Measurements from ENCODE around the gene LPAR5. TPM values are rescaled to one million over a fixed set of nuclear protein-coding genes. Genes with fewer than 3 reads are reported as not detected.
A peak's percentile ranks its signal among the peaks of the same experiment; 100 is the strongest.

The LPAR5 gene
- total and polyA plus RNA-seq, 7 donors, result 0.27 to 16.5 (median 1.5) TPM

DNA sequence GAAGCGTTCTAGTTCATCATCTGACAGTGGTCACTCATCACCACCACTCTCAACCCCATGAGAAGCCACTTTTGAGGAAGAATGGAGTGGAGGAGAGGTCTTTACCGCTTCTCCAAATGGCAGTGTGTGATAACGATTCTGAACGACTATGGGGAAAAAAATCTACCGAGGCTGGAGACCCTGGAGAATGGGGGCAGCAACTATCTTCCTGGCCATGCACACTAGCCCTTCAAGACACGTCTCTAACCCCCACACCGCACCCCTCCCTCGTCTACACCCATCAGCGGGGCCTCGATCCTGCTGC lies 26.8 kb upstream of the LPAR5 start:
- WGBS, 2 donors, result 1 to 2% methylated on average over 10 of the region's 10 CpGs
- peak overlapping the region; percentile 78 to 83 (median 80) for H3K27ac ChIP-seq

DNA sequence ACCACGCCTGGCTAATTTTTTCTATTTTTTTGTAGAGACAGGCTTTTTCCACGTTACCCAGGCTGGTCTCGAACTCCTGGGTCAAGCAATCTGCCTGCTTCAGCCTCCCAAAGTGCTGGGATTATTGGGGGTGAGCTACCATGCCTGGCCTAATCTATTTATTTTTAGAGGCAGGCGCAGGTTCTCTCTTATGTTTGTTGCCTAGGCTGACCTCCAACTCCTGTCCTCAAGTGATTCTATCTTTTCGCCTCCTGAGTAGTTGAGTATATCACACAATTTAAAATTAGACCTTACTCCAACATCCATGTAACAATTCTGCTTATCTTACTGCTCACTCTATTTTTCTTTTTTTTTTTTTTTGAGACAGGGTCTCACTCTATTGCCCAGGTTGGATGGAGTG lies 18.2 kb upstream of the LPAR5 start:
- H3K36me3 ChIP-seq, result peaks cover 13 to 89% (median 41%) of the 10 kb centered on the region in 4 donors
- no peaks in the 10 kb centered on the region for H3K9me3 ChIP-seq
- H3K27me3 ChIP-seq, result no peaks in the 10 kb centered on the region
- no peak overlapping the region for H3K27ac ChIP-seq
- DNase-seq, result no peak
- no peaks in the 10 kb centered on the region for H3K4me1 ChIP-seq
- intact Hi-C loops (cut with DNase I), result no loop called here
- 95% methylated on average over 5 of the region's 5 CpGs for WGBS, 2 donors
- TF ChIP-seq, protein P1, sequence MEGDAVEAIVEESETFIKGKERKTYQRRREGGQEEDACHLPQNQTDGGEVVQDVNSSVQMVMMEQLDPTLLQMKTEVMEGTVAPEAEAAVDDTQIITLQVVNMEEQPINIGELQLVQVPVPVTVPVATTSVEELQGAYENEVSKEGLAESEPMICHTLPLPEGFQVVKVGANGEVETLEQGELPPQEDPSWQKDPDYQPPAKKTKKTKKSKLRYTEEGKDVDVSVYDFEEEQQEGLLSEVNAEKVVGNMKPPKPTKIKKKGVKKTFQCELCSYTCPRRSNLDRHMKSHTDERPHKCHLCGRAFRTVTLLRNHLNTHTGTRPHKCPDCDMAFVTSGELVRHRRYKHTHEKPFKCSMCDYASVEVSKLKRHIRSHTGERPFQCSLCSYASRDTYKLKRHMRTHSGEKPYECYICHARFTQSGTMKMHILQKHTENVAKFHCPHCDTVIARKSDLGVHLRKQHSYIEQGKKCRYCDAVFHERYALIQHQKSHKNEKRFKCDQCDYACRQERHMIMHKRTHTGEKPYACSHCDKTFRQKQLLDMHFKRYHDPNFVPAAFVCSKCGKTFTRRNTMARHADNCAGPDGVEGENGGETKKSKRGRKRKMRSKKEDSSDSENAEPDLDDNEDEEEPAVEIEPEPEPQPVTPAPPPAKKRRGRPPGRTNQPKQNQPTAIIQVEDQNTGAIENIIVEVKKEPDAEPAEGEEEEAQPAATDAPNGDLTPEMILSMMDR (IDR thresholded peaks at IDR 0.05), result no peak
- TF ChIP-seq POLR2A (IDR thresholded peaks at IDR 0.05), result no peak
- TF ChIP-seq POLR2AphosphoS5 (IDR thresholded peaks at IDR 0.05), result no peak
- TF ChIP-seq EP300 (IDR thresholded peaks at IDR 0.05), result no peak
- H3K4me3 ChIP-seq, result no peak overlapping the region

More for the DNA sequence above, 26.8 kb upstream of the LPAR5 start:
- H3K36me3 ChIP-seq, result peaks cover 0 to 18% (median 7%) of the 10 kb centered on the region in 4 donors
- H3K27me3 ChIP-seq, result no peaks in the 10 kb centered on the region
- no peak for DNase-seq
- H3K4me1 ChIP-seq, result peaks cover 0 to 14% (median 11%) of the 10 kb centered on the region in 4 donors
- H3K9me3 ChIP-seq, result no peaks in the 10 kb centered on the region
- H3K4me3 ChIP-seq, result peak overlapping the region; percentile 58 to 79 (median 70)
- TF ChIP-seq POLR2AphosphoS5 (IDR thresholded peaks at IDR 0.05) (no peak), EP300 (IDR thresholded peaks at IDR 0.05) (no peak), POLR2A (IDR thresholded peaks at IDR 0.05) (no peak)
- TF ChIP-seq, protein P1 (IDR thresholded peaks at IDR 0.05), result no peak
- intact Hi-C loops (cut with DNase I), result loop anchor here (2.0 to 5.0 kb wide), 2 partner anchors 56 to 60 kb away; partner anchors contain the start of genes CHD4 and COPS7A

DNA sequence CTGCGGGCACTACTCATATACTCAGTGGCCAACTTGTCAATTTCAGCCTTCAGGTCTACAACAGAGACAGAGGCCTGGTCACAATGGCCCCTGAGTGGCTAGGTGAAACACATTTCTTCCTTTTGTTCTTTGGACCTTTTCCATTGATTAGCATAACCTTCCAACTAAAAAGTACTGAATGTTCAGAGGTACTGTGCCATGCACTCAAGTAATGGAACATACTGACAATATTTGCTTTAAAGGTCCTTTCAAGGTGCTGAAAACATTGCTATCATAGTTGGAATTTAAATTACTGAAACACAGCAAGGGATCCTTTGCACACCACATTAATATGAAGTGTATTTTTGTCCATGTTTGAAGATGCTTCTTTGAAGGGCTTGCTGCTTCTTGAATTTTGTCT lies 17.6 kb upstream of the LPAR5 start:
- Histone ChIP-seq H3K27ac (no peak overlapping the region), H3K9me3 (no peaks in the 10 kb centered on the region), H3K36me3 (peaks cover 13 to 88% (median 41%) of the 10 kb centered on the region in 4 donors), H3K4me3 (no peak overlapping the region), H3K27me3 (no peaks in the 10 kb centered on the region), H3K4me1 (no peaks in the 10 kb centered on the region)
- intact Hi-C loops (cut with DNase I), result no loop called here
- 96 to 98% methylated on average over 1 of the region's 1 CpG for WGBS, 2 donors
- TF ChIP-seq, protein P1 (IDR thresholded peaks at IDR 0.05), result no peak
- TF ChIP-seq EP300 (IDR thresholded peaks at IDR 0.05) (no peak), POLR2A (IDR thresholded peaks at IDR 0.05) (no peak), POLR2AphosphoS5 (IDR thresholded peaks at IDR 0.05) (no peak)
- DNase-seq, result no peak

DNA sequence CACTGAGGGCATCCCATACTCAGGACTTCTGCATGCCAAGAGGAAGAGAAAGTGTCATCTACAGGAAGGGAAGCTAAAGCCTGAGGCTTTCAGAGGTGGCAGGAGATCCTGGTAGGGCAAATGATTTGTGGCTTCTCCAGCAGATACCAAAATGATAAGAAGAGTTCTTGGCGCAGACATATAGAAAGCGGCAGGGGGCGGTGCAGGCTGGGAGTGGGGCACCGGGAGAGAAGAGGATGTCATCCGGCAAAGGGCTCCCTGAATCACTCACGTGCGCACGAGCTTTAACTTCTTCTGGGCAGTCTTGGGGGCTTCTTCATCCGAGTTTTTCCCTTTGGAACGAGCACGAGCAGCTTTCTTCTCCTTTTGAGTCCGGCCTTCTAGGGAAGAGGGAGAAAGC lies 16.6 kb upstream of the LPAR5 start:
- Histone ChIP-seq H3K4me1 (peaks cover 0 to 5% (median 0%) of the 10 kb centered on the region in 4 donors), H3K4me3 (no peak overlapping the region), H3K27me3 (no peaks in the 10 kb centered on the region), H3K9me3 (no peaks in the 10 kb centered on the region), H3K36me3 (peaks cover 13 to 82% (median 40%) of the 10 kb centered on the region in 4 donors), H3K27ac (no peak overlapping the region)
- WGBS, 2 donors, result 93 to 95% methylated on average over 12 of the region's 12 CpGs
- no peak for TF ChIP-seq POLR2A (IDR thresholded peaks at IDR 0.05)
- TF ChIP-seq, protein P1 (IDR thresholded peaks at IDR 0.05), result no peak
- TF ChIP-seq POLR2AphosphoS5 (IDR thresholded peaks at IDR 0.05), result no peak
- DNase-seq, result no peak
- intact Hi-C loops (cut with DNase I), result no loop called here

DNA sequence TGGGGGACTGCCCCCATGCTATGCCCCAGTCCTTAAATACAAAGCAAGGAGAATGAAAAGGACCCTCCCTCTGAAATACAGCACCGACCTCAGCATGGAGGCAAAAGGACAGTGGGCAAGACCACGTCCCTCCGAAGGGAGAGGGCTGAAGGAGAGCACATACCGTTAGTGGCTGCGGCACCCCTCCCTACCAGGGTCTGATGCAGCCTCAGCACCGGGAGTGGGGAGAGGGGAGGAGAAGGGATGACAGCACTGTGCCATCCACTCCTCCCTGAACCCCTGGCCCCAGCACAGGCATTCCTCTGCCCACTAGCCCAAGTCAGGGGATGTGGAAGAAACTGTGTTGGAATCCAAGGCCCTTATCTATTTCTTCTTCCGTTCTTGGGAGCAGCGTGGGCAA lies 15.1 kb upstream of the LPAR5 start:
- intact Hi-C loops (cut with DNase I), result no loop called here
- DNase-seq, result no peak
- WGBS, 2 donors, result 91 to 92% methylated on average over 8 of the region's 8 CpGs
- Histone ChIP-seq H3K27me3 (no peaks in the 10 kb centered on the region), H3K36me3 (peaks cover 13 to 66% (median 32%) of the 10 kb centered on the region in 4 donors), H3K27ac (no peak overlapping the region), H3K9me3 (no peaks in the 10 kb centered on the region), H3K4me3 (no peak overlapping the region), H3K4me1 (peaks cover 0 to 14% (median 3%) of the 10 kb centered on the region in 4 donors)
- TF ChIP-seq POLR2AphosphoS5 (IDR thresholded peaks at IDR 0.05), result no peak
- TF ChIP-seq, protein P1 (IDR thresholded peaks at IDR 0.05), result no peak
- no peak for TF ChIP-seq POLR2A (IDR thresholded peaks at IDR 0.05)
- no peak for TF ChIP-seq EP300 (IDR thresholded peaks at IDR 0.05)
